Colonic mucosa (tissue), 4 donors: Measurements from ENCODE around the gene IMPDH1. TPM values are rescaled to one million over a fixed set of nuclear protein-coding genes. Genes with fewer than 3 reads are reported as not detected.

ENCODE experiments used
- DNase-seq: peaks from one replicate; pipeline ENCODE4 v3.0.0-alpha.2; 2020
- H3K27ac ChIP-seq: fragments of 200-600 bp; one replicate; pipeline ENCODE4 v1.8.0; 2021
- H3K27me3 ChIP-seq: fragments of 200-600 bp; one replicate; pipeline ENCODE4 v1.8.0; 2021
- H3K36me3 ChIP-seq: fragments of 200-600 bp; one replicate; pipeline ENCODE4 v1.8.0; 2021
- H3K4me1 ChIP-seq: fragments of 200-600 bp; one replicate; pipeline ENCODE4 v1.8.0; 2021; ENCODE audit warnings: mild to moderate bottlenecking
- H3K4me3 ChIP-seq: fragments of 200-600 bp; one replicate; pipeline ENCODE4 v1.8.0; 2021
- H3K9ac ChIP-seq, 2 donors: one replicate each; pipeline ENCODE4 v1.7.0; 2013; ENCODE audit warnings: control low read depth in 2 of 2, low read depth in 2 of 2, low read length in 2 of 2
- H3K9me3 ChIP-seq: fragments of 200-600 bp; one replicate; pipeline ENCODE4 v1.8.0; 2021
- CTCF ChIP-seq: fragments of 200-600 bp; IDR thresholded peaks from one replicate; pipeline ENCODE4 v1.8.0; 2022; ENCODE audit warnings: antibody characterized with exemption, mild to moderate bottlenecking
- intact Hi-C: fragments of 100-400 bp; cut with DNase I; formaldehyde crosslinking; loops from one replicate; pipeline ENCODE4 v1.14.1; 2022
- total RNA-seq, 2 donors: library from RNA; stranded (reverse); fragmentation: NEBNext Ultra II Directional in 1 of 2; extraction: Animal tissue kit (Norgen Biotek cat#: 25700) in 1 of 2; gene quantifications; one replicate each; pipeline ENCODE4 v1.2.1, GENCODE V29; 2021
- donor health status: healthy.
- donor health status: DM: no; HTN: no; CAD: no.
- donor health status: DM: no; HTN: no; CAD: no.

Gene IMPDH1
- total RNA-seq, 2 donors from 2014 or later: 37.5 to 50.0 TPM

DNA sequence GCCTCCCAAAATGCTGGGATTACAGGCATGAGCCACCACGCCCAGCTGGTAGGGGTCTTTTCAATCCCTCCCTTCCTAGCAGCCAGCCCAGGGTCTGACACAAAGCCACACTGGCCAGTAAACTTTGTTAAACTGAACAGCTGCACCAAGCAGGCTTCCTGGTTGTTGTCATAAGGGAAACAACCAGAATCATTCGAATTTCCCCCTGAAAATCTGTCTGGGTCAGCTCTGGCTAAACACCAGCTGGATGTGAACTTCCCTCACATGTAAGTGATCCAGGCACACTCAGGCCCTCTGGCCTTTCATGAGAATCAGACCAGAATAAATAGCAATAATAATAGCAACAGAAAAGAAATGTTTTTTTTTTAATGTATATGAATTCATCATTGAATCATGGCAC is 7.4 kb downstream of the IMPDH1 start:
- Histone ChIP-seq H3K4me3 (no peak overlapping the region), H3K4me1 (peaks cover 7% of the 10 kb centered on the region), H3K27me3 (no peaks in the 10 kb centered on the region), H3K27ac (no peak overlapping the region), H3K9ac (no peak overlapping the region), H3K9me3 (no peaks in the 10 kb centered on the region), H3K36me3 (no peaks in the 10 kb centered on the region)
- no peak for TF ChIP-seq CTCF
- DNase-seq: no peak
- intact Hi-C loops: no loop called here

DNA sequence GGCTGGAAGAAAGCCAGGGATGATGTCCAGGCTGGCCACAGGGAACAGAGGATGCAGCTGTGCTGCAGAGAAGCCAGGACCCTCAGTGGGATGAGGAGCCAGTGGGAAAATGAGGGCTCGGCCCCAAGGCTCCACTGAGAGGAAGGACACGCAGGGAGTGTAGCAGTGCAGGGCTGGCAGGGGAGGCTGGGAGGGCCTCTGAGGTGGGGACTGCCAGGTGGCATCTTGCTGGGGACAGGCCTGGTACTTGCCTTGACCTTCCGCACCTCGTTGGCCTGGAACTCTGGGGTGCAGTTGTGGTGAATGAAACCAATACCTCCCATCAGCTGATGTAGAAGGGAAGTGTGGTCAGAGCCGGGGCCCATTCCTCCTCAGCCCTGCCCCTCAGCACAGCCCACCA is 9.2 kb downstream of the IMPDH1 start:
- TF ChIP-seq CTCF: no peak
- Histone ChIP-seq H3K27me3 (no peaks in the 10 kb centered on the region), H3K9ac (no peak overlapping the region), H3K9me3 (no peaks in the 10 kb centered on the region), H3K36me3 (no peaks in the 10 kb centered on the region), H3K27ac (no peak overlapping the region), H3K4me3 (no peak overlapping the region), H3K4me1 (peaks cover 7% of the 10 kb centered on the region)
- DNase-seq: no peak
- intact Hi-C loops: no loop called here

DNA sequence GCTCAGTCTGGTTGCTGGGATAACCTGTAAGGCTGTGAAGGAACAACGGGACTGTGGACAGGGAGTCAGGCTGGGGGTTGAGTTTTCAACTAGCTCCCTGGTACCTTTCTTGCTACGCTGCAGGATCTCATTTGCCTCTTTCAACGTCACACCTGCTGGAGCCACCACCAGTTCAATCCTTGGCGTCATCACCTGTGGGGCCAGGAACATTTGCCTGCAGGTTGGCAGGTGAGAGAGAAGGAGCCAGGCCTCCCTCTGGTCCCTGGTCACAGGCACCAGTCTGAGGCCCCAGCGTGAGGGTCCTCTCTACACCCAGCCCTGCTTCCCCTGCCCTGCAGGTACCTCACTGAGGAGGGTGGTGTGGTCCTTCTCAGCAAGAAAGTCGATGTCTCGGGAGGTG is 9.8 kb downstream of the IMPDH1 start:
- intact Hi-C loops: no loop called here
- Histone ChIP-seq H3K36me3 (no peaks in the 10 kb centered on the region), H3K4me1 (peaks cover 6% of the 10 kb centered on the region), H3K27ac (no peak overlapping the region), H3K27me3 (no peaks in the 10 kb centered on the region), H3K9ac (no peak overlapping the region), H3K9me3 (no peaks in the 10 kb centered on the region), H3K4me3 (no peak overlapping the region)
- no peak for DNase-seq
- TF ChIP-seq CTCF: no peak

DNA sequence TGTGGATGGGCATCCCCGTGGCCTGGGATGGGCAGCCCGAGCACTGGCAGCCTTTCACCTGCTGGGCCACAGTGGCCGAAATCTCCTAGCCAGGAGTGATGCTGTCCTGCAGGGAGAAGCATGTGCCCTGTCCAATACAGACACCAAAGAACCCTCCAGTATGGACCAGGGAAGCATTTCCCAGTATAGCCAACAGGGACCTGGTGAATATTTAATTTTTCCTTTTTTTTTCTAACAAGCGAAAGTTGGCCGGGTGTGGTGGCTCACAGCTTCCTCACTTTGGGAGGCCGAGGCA is 11.0 kb downstream of the IMPDH1 start:
- no peaks in the 10 kb centered on the region for H3K9me3 ChIP-seq
- peaks cover 5% of the 10 kb centered on the region for H3K36me3 ChIP-seq
- intact Hi-C loops: loop anchor here (1.0 kb wide), 1 partner anchor 27 kb away; no protein-coding TSS in a partner anchor
- no peak overlapping the region for H3K27ac ChIP-seq
- H3K27me3 ChIP-seq: no peaks in the 10 kb centered on the region
- peak; percentile 10 for TF ChIP-seq CTCF
- H3K4me3 ChIP-seq: no peak overlapping the region
- DNase-seq: no peak
- H3K4me1 ChIP-seq: no peaks in the 10 kb centered on the region
- H3K9ac ChIP-seq: no peak overlapping the region

DNA sequence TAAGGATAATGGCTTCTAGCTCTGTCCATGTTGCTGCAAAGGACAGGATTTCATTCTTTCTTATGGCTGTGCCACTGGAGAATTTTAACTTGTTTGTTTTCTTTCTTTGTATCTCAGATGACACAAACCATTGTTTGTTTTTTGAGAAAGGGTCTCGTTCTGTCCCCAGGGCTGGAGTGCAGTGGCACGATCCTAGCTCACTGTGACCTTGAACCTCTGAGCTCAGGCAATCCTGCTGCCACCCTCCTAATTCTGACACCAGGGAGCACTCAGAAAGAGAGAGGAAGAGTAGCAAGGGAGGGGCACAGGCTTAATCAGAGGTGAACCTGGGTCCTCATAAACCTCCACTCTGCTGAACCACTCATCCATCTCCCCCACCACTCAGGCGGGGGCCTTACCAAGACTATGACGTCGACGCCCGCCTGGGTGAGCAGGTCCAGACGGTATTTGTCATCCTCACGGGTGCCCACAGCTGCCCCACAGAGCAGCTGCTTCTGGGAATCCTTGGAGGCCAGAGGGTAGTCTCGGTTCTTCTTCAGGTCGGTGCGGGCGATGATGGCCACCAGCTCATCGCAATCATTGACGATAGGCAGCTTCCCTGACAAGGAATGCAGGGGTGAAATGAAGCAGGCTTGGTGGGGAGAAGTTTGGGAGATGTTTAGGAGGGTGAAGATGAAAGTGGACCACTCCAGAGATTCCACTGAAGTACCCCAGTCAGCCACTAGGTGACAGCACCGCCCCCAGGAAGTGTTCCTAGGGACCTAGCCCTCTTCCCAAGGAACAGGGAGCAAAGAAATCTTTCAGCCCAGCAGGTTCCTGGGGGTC is 11.6 kb downstream of the IMPDH1 start:
- peaks cover 7% of the 10 kb centered on the region for H3K36me3 ChIP-seq
- no peaks in the 10 kb centered on the region for H3K9me3 ChIP-seq
- no peak overlapping the region for H3K9ac ChIP-seq
- TF ChIP-seq CTCF: peak; percentile 93
- no peak overlapping the region for H3K27ac ChIP-seq
- H3K27me3 ChIP-seq: no peaks in the 10 kb centered on the region
- H3K4me3 ChIP-seq: no peak overlapping the region
- intact Hi-C loops: loop anchor here (1.0 kb wide), 1 partner anchor 27 kb away; no protein-coding TSS in a partner anchor
- no peaks in the 10 kb centered on the region for H3K4me1 ChIP-seq
- DNase-seq: peak; percentile 71
